SK-N-SH (cell line): ENCODE data around the gene CLK2. TPM values are rescaled to one million over a fixed set of nuclear protein-coding genes. Genes with fewer than 3 reads are reported as not detected.

Experiments
- CTCF ChIA-PET: fragments of 300-600, 350-600 bp; formaldehyde crosslinking; extraction: SDS; loops from one replicate; lab custom pipeline; 2021; lab: Yijun Ruan, JAX
- POLR2A ChIA-PET: fragments of 350-600 bp; sonication (Branson Sonifier 250); formaldehyde crosslinking; extraction: SDS; loops from one replicate; lab custom pipeline; 2020; ENCODE audit warnings: antibody characterized with exemption, inconsistent platforms; lab: Yijun Ruan, JAX
- DNase-seq: peaks from one replicate; pipeline ENCODE4 v3.0.0; 2012
- H2AFZ ChIP-seq: fragments of 200-600 bp; sonication (generic); 2 replicates; pipeline ENCODE4 v1.8.1; 2016; ENCODE audit warnings: antibody characterized with exemption, mild to moderate bottlenecking, low read depth
- H3F3A ChIP-seq: fragments of 200-600 bp; sonication (generic); replicated peaks from 2 replicates; pipeline ENCODE3; 2016; ENCODE audit warnings: antibody characterized with exemption, mild to moderate bottlenecking; ENCODE audit not compliant: insufficient read depth
- H3K27ac ChIP-seq, 2 experiments: fragments of 200-500 bp in 1 of 2; fragments of 200-600 bp in 1 of 2; sonication (Bioruptor generic) in 1 of 2; sonication (generic), shearing (Covaris generic) in 1 of 2; 2 replicates each; pipeline versions ENCODE4 v1.5.1 to v1.6.1; 2014 to 2016; ENCODE audit warnings: low read depth in 2 of 2, inconsistent platforms in 1 of 2, low read length in 1 of 2, mild to moderate bottlenecking in 1 of 2, mixed read lengths in 1 of 2
- H3K27me3 ChIP-seq: fragments of 200-600 bp; sonication (generic), shearing (Covaris generic); 2 replicates; pipeline ENCODE4 v1.6.1; 2016; ENCODE audit warnings: mixed run types; ENCODE audit not compliant: insufficient read depth
- H3K36me3 ChIP-seq, 2 experiments: fragments of 200-500 bp in 1 of 2; fragments of 200-600 bp in 1 of 2; sonication (Bioruptor generic) in 1 of 2; sonication (generic) in 1 of 2; replicated peaks in 1 of 2; 2 replicates each; pipeline versions ENCODE3 to v1.5.1; 2014 to 2016; ENCODE audit warnings: low read length in 1 of 2, mild to moderate bottlenecking in 1 of 2; ENCODE audit not compliant: insufficient read depth in 2 of 2, control insufficient read depth in 1 of 2
- H3K4me1 ChIP-seq, 2 experiments: fragments of 200-500 bp in 1 of 2; fragments of 200-600 bp in 1 of 2; sonication (Bioruptor generic) in 1 of 2; sonication (generic), shearing (Covaris generic) in 1 of 2; 2 replicates each; pipeline versions ENCODE4 v1.5.1 to v1.6.1; 2014 to 2016; ENCODE audit warnings: low read depth in 1 of 2, low read length in 1 of 2, mixed run types in 1 of 2; ENCODE audit not compliant: insufficient read depth in 2 of 2, control insufficient read depth in 1 of 2
- H3K4me2 ChIP-seq: fragments of 200-600 bp; sonication (generic), shearing (Covaris generic); 2 replicates; pipeline ENCODE4 v1.6.1; 2017; ENCODE audit warnings: mixed run types
- H3K4me3 ChIP-seq, 2 experiments: fragments of 200-500 bp in 1 of 2; fragments of 200-600 bp in 1 of 2; sonication (Bioruptor generic) in 1 of 2; sonication (generic), shearing (Covaris generic) in 1 of 2; 2 replicates each; pipeline versions ENCODE4 v1.5.1 to v1.8.1; 2014 to 2016; ENCODE audit warnings: low read depth in 2 of 2, inconsistent platforms in 1 of 2, low read length in 1 of 2, mild to moderate bottlenecking in 1 of 2, mixed read lengths in 1 of 2, moderate library complexity in 1 of 2
- H3K79me2 ChIP-seq: fragments of 200-600 bp; sonication (generic); 2 replicates; pipeline ENCODE4 v1.8.1; 2017; ENCODE audit warnings: mild to moderate bottlenecking; ENCODE audit not compliant: insufficient read depth
- H3K9ac ChIP-seq: fragments of 200-600 bp; sonication (generic); 2 replicates; pipeline ENCODE4 v1.6.1; 2017; ENCODE audit warnings: mixed run types
- H3K9me2 ChIP-seq: fragments of 200-600 bp; sonication (generic); 2 replicates; pipeline ENCODE4 v1.6.1; 2017; ENCODE audit warnings: mixed run types
- H3K9me3 ChIP-seq: fragments of 200-600 bp; sonication (generic); 2 replicates; pipeline ENCODE4 v1.6.1; 2017; ENCODE audit warnings: mixed run types, mild to moderate bottlenecking, moderate library complexity
- H4K20me1 ChIP-seq: fragments of 200-600 bp; sonication (generic); 2 replicates; pipeline ENCODE4 v1.6.1; 2017; ENCODE audit warnings: mild to moderate bottlenecking, mixed run types; ENCODE audit not compliant: insufficient read depth
- ELF1 ChIP-seq: IDR thresholded peaks from 2 replicates; pipeline ENCODE4 v1.4.0; 2012
- EP300 ChIP-seq, 2 experiments: IDR thresholded peaks; 2 replicates each; pipeline versions ENCODE4 v1.4.0 to v1.6.1; 2012; ENCODE audit warnings: borderline replicate concordance in 1 of 2, low read depth in 1 of 2, low read length in 1 of 2
- EZH2phosphoT487 ChIP-seq: fragments of 200-600 bp; sonication (generic); IDR thresholded peaks from 2 replicates; pipeline ENCODE4 v1.6.1; 2017; ENCODE audit warnings: low read depth, mixed run types, mild to moderate bottlenecking, antibody characterized with exemption, moderate library complexity, borderline replicate concordance
- FOSL2 ChIP-seq: IDR thresholded peaks from 2 replicates; pipeline ENCODE4 v1.4.0; 2012; ENCODE audit warnings: low read depth, mild to moderate bottlenecking, moderate library complexity, borderline replicate concordance
- FOXM1 ChIP-seq: IDR thresholded peaks from 2 replicates; pipeline ENCODE4 v1.4.0; 2012; ENCODE audit warnings: low read depth, mild to moderate bottlenecking
- GABPA ChIP-seq: IDR thresholded peaks from 2 replicates; pipeline ENCODE4 v1.4.0; 2012; ENCODE audit warnings: low read depth, mild to moderate bottlenecking
- GATA2 ChIP-seq: sonication (generic); formaldehyde crosslinking; IDR thresholded peaks from 2 replicates; pipeline ENCODE4 v1.5.0; 2020; ENCODE audit warnings: mild to moderate bottlenecking, missing genetic modification reagents
- JUND ChIP-seq: IDR thresholded peaks from 2 replicates; pipeline ENCODE4 v1.4.0; 2012
- MAX ChIP-seq: IDR thresholded peaks from 2 replicates; pipeline ENCODE4 v1.4.0; 2012; ENCODE audit warnings: low read depth
- MEF2A ChIP-seq: IDR thresholded peaks from 2 replicates; pipeline ENCODE4 v1.4.0; 2012; ENCODE audit warnings: low read depth, borderline replicate concordance
- MXI1 ChIP-seq: IDR thresholded peaks from 2 replicates; pipeline ENCODE4 v1.6.1; 2012; ENCODE audit warnings: mild to moderate bottlenecking, low read depth, low read length, improper control_type of control experiment
- NFIC ChIP-seq: IDR thresholded peaks from 2 replicates; pipeline ENCODE4 v1.4.0; 2012; ENCODE audit warnings: borderline replicate concordance
- PBX3 ChIP-seq: IDR thresholded peaks from 2 replicates; pipeline ENCODE4; 2012
- RAD21 ChIP-seq: IDR thresholded peaks from 2 replicates; pipeline ENCODE4 v1.6.1; 2012; ENCODE audit warnings: mild to moderate bottlenecking, low read length
- REST ChIP-seq: IDR thresholded peaks from 2 replicates; pipeline ENCODE4 v1.6.1; 2012; ENCODE audit warnings: mild to moderate bottlenecking, low read depth, low read length, moderate library complexity
- RFX5 ChIP-seq: IDR thresholded peaks from 2 replicates; pipeline ENCODE4 v1.6.1; 2012; ENCODE audit warnings: mild to moderate bottlenecking, improper control_type of control experiment, low read length
- RXRA ChIP-seq: IDR thresholded peaks from 2 replicates; pipeline ENCODE4 v1.4.0; 2012; ENCODE audit warnings: low read depth, mild to moderate bottlenecking, borderline replicate concordance
- SMC3 ChIP-seq: IDR thresholded peaks from 2 replicates; pipeline ENCODE4 v1.6.1; 2012; ENCODE audit warnings: low read depth, low read length, improper control_type of control experiment
- TEAD4 ChIP-seq: IDR thresholded peaks from 2 replicates; pipeline ENCODE4 v1.4.0; 2012; ENCODE audit warnings: mild to moderate bottlenecking, borderline replicate concordance; ENCODE audit not compliant: insufficient read depth
- YY1 ChIP-seq: IDR thresholded peaks from 2 replicates; pipeline ENCODE4 v1.4.0; 2012; ENCODE audit warnings: low read depth, mild to moderate bottlenecking
- WGBS: methylation state at CpG from one replicate; pipeline ENCODE4 v1.1.6; 2017; ENCODE audit warnings: low lambda C conversion rate; 5-methylcytosine and 5-hydroxymethylcytosine counted together
- polyA plus RNA-seq, 3 experiments: library from polyadenylated mRNA; depleted of rRNA; stranded (reverse); fragments of >200 nt; gene quantifications; 2 replicates each; pipeline ENCODE4 v1.2.3, GENCODE V29; 2012

CLK2 gene
- polyA plus RNA-seq, 1 of the 3 experiments (the other 2 are of a cell fraction), result 76.7 TPM

DNA sequence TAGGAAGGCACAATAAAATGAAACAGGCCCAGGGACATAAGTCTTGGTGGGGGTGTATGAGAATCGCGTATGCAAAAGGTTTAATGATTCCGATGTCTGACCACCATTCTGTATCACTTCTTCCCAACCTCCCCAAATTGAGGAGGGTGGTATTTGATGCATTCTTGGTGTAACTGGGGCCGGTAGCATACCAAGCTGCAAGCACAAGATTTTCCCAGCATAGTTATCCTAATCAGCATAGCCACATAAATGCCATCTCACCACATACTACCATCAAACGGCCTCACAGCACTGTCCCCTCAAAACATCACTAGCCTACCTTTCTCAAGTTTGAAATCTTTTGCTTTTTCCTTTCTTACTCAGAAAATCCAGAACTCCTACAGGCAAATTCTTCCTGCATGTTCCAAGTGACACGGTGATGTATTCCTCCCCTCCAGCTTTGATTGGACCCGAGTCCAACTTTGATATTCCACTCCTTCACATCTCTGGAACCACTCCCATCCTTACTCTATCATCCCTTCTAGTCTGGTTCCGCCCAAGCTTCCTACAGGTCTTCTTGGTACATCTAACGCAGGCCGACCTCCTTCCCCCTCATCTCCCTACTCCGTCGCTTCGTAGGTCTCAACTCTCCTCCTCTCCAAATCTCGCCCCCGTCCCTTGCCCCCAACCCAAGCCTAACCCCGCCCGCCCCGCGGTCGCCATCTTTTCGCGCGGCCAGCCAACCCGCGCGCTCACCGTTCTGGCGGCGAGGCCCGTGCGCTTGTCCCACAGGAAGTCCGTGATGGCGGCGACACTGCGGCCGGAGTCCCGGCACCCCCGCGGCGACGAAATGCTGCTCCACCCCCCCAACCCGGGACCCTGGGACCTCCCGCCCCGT, 600 bp downstream of the CLK2 start:
- Histone ChIP-seq H3K4me2 (peak overlapping the region; percentile 86), H3K27me3 (no peaks in the 10 kb centered on the region), H3K27ac (peak overlapping the region; percentile 86 to 93), H3K9ac (peak overlapping the region; percentile 88), H3K9me2 (no peaks in the 10 kb centered on the region), H3F3A (peaks cover 12% of the 10 kb centered on the region), H3K79me2 (peaks cover 41% of the 10 kb centered on the region), H3K4me3 (peak overlapping the region; percentile 72 to 94), H3K36me3 (peaks cover 33 to 34% of the 10 kb centered on the region in 2 experiments), H2AFZ (no peak overlapping the region), H3K4me1 (peaks cover 0 to 15% of the 10 kb centered on the region in 2 experiments; a peak in 2 of 4 replicates), H4K20me1 (peaks cover 15% of the 10 kb centered on the region), H3K9me3 (no peaks in the 10 kb centered on the region)
- ChIA-PET CTCF (interaction anchor here (0.8 to 13.2 kb wide), 7 partner anchors 12 to 274 kb away, joined by 3 to 126 read pairs (median 4); partner anchors contain the start of gene ENTREP3), POLR2A (interaction anchor here (0.6 to 2.3 kb wide), 11 partner anchors 9 to 586 kb away, joined by 3 to 13 read pairs (median 5); partner anchors contain the start of genes ENTREP3, KRTCAP2, MTX1 and RUSC1)
- peak; percentile 83 for DNase-seq
- WGBS, result 2% methylated on average over 39 of the region's 44 CpGs
- TF ChIP-seq YY1 (peak; percentile 89), TEAD4 (no peak), RFX5 (peak; percentile 66)

- no peaks in the 10 kb centered on the region for H3K9me3 ChIP-seq
- H3K36me3 ChIP-seq, result peaks cover 57 to 59% of the 10 kb centered on the region in 2 experiments
- no peak overlapping the region for H3K4me2 ChIP-seq
- H4K20me1 ChIP-seq, result peaks cover 15% of the 10 kb centered on the region
- peaks cover 0 to 12% of the 10 kb centered on the region in 2 experiments; a peak in 2 of 4 replicates for H3K4me1 ChIP-seq
- H2AFZ ChIP-seq, result no peak overlapping the region
- no peak overlapping the region for H3K27ac ChIP-seq
- peaks cover 41% of the 10 kb centered on the region for H3K79me2 ChIP-seq
- no peak for DNase-seq
- H3F3A ChIP-seq, result peaks cover 17% of the 10 kb centered on the region
- WGBS, result 94% methylated on average over 16 of the region's 21 CpGs
- POLR2A ChIA-PET, result no interaction called here
- no peak for TF ChIP-seq TEAD4
- TF ChIP-seq REST, result no peak
- TF ChIP-seq RAD21, result no peak
- no peak for TF ChIP-seq MEF2A
- TF ChIP-seq YY1, result no peak
- TF ChIP-seq RFX5, result no peak
- TF ChIP-seq FOSL2, result no peak
- TF ChIP-seq NFIC, result no peak
- no peak for TF ChIP-seq FOXM1
- TF ChIP-seq MAX, result no peak
- no peak for TF ChIP-seq GATA2 (CRISPR knock-in tag)
- TF ChIP-seq ELF1, result no peak
- no peak for TF ChIP-seq JUND
- no peak for TF ChIP-seq RXRA
- TF ChIP-seq EZH2phosphoT487, result no peak
- TF ChIP-seq GABPA, result no peak
- no peak for TF ChIP-seq PBX3
- TF ChIP-seq SMC3, result no peak
- no peak for TF ChIP-seq MXI1
- no peak for TF ChIP-seq EP300 (IDR thresholded peaks at IDR 0.05; ENCODE audit: borderline replicate concordance in 1 of 2, low read depth in 1 of 2, low read length in 1 of 2)
- TF ChIP-seq, all 33 proteins: peak for 0
- Histone ChIP-seq H3K9ac (no peak overlapping the region), H3K9me2 (no peaks in the 10 kb centered on the region), H3K27me3 (no peaks in the 10 kb centered on the region), H3K4me3 (no peak overlapping the region)
- CTCF ChIA-PET, result interaction anchor here (0.9 to 13.2 kb wide), 2 partner anchors 10 to 19 kb away, joined by 3 to 126 read pairs; no protein-coding TSS in a partner anchor
Observed at GRCh38 chr1:155269381-155269780, 3.9 kb downstream of the CLK2 start.
